Upper lobe of left lung (tissue), 4 donors: ENCODE results near the gene ROR2.

ENCODE experiments used
- CTCF ChIP-seq, 6 experiments: fragments of 450-650 bp in 4 of 6; fragments of 200-600 bp in 2 of 6; sonication (generic) in 2 of 6; IDR thresholded peaks; one replicate each; pipeline ENCODE4 v1.5.1; 2016 to 2019; ENCODE audit warnings: antibody characterized with exemption in 6 of 6
- EP300 ChIP-seq, 4 donors: sonication (generic); formaldehyde crosslinking; IDR thresholded peaks; one replicate each; pipeline ENCODE4 v1.5.1; 2017; ENCODE audit warnings: antibody characterized with exemption in 4 of 4, control low read depth in 2 of 4
- POLR2A ChIP-seq, 4 donors: fragments of 450-650 bp; IDR thresholded peaks; one replicate each; pipeline ENCODE4 v1.5.1; 2016 to 2017; ENCODE audit warnings: antibody characterized with exemption in 4 of 4, mild to moderate bottlenecking in 2 of 4
- POLR2AphosphoS5 ChIP-seq, 2 donors: sonication (generic); formaldehyde crosslinking; IDR thresholded peaks; one replicate each; pipeline ENCODE4 v1.5.1; 2017; ENCODE audit warnings: antibody characterized with exemption in 2 of 2

- TF ChIP-seq POLR2A (IDR thresholded peaks at IDR 0.05) (no peak), CTCF (IDR thresholded peaks at IDR 0.05) (no peak), POLR2AphosphoS5 (IDR thresholded peaks at IDR 0.05) (no peak), EP300 (IDR thresholded peaks at IDR 0.05) (no peak)
Observed at GRCh38 chr9:91815896-91816295, 134.1 kb downstream of the ROR2 start.
